Uterus (tissue), 2 donors: ENCODE results near the gene INAFM2.

Experiments used
- CTCF ChIP-seq, 4 experiments: fragments of 200-600 bp in 2 of 4; fragments of 450-650 bp in 2 of 4; sonication (generic) in 2 of 4; IDR thresholded peaks; one replicate each; pipeline ENCODE4 v1.5.1; 2016 to 2019; ENCODE audit warnings: antibody characterized with exemption in 4 of 4, mild to moderate bottlenecking in 2 of 4, moderate library complexity in 1 of 4
- POLR2A ChIP-seq, 2 donors: fragments of 450-650 bp; IDR thresholded peaks; one replicate each; pipeline ENCODE4 v1.6.1; 2016; ENCODE audit warnings: antibody characterized with exemption in 2 of 2, mild to moderate bottlenecking in 1 of 2, moderate library complexity in 1 of 2

- no peak for TF ChIP-seq CTCF (IDR thresholded peaks at IDR 0.05)
- TF ChIP-seq POLR2A (IDR thresholded peaks at IDR 0.05) = no peak
Measured at GRCh38 chr15:40323953-40324937, 753 bp downstream of the INAFM2 start.
